GM21825 (cell line): ENCODE results near the gene DAPK1.
"Not testable (repeated sequence)": the region's sequence is repeated elsewhere in the genome, so short reads cannot be mapped to it uniquely, and the experiment has no call there.

ENCODE experiments used
- ATAC-seq: cut with Tn5 transposase; IDR thresholded peaks from one replicate; pipeline ENCODE4 v1.9.1; 2021; ENCODE audit warnings: mild to moderate bottlenecking, moderate library complexity; ENCODE audit not compliant: unreplicated experiment

DAPK1 gene

DNA sequence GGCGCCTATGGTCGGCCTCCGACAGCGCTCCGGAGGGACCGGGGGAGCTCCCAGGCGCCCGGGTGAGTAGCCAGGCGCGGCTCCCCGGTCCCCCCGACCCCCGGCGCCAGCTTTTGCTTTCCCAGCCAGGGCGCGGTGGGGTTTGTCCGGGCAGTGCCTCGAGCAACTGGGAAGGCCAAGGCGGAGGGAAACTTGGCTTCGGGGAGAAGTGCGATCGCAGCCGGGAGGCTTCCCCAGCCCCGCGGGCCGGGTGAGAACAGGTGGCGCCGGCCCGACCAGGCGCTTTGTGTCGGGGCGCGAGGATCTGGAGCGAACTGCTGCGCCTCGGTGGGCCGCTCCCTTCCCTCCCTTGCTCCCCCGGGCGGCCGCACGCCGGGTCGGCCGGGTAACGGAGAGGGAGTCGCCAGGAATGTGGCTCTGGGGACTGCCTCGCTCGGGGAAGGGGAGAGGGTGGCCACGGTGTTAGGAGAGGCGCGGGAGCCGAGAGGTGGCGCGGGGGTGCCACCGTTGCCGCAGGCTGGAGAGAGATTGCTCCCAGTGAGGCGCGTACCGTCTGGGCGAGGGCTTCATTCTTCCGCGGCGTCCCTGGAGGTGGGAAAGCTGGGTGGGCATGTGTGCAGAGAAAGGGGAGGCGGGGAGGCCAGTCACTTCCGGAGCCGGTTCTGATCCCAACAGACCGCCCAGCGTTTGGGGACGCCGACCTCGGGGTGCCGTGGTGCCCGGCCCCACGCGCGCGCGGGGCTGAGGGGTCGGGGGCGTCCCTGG is 561 bp downstream of the DAPK1 start:
- no peak for ATAC-seq

DNA sequence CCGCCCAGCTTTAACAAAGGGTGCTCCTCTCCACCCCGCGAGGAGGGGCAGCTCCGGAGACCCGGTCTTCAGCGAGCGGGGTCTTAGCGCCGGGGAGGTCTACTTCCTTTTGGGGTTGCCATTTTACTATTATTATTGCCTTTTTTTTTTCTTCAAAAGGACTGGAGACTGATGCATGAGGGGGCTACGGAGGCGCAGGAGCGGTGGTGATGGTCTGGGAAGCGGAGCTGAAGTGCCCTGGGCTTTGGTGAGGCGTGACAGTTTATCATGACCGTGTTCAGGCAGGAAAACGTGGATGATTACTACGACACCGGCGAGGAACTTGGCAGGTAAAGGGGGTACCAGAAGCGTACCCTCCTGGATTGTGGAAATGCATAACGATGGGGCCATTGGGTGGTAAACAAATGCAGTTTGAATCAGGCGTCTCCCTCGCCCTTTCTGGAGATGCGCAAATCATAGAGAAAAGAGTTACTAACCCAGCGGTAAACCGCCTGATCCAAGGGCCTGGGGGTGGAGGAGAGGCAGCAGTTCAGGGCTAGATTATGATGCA is 1.2 kb downstream of the DAPK1 start:
- ATAC-seq: no peak

DNA sequence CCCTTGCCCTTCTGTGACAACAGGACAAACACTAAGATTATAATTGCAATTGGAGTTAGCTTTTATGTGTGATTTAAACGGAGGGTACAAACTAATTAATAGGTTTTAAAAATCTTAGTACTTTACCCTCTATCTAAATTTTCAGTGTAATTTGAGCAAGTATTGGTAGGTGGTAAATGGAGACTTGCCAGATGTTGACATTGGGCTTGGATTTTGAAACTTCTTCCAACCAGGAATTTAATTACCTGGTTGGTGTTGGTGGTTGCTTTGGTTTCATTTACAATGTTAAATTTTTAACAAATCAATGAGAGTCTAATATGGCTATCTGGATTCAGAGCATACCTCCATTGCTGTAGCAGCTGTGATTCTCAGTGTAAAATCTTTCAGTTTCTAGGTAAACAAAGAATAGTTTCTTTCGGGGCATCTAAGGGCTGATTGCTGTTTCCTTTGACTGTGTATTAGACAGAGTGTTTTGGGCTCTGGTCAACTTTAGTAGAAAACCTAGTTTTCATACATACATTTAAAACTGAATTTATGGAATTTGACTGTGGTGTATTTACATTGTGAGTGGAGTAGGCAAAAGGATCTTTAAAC is 1.9 kb downstream of the DAPK1 start:
- peak; percentile 36 for ATAC-seq

DNA sequence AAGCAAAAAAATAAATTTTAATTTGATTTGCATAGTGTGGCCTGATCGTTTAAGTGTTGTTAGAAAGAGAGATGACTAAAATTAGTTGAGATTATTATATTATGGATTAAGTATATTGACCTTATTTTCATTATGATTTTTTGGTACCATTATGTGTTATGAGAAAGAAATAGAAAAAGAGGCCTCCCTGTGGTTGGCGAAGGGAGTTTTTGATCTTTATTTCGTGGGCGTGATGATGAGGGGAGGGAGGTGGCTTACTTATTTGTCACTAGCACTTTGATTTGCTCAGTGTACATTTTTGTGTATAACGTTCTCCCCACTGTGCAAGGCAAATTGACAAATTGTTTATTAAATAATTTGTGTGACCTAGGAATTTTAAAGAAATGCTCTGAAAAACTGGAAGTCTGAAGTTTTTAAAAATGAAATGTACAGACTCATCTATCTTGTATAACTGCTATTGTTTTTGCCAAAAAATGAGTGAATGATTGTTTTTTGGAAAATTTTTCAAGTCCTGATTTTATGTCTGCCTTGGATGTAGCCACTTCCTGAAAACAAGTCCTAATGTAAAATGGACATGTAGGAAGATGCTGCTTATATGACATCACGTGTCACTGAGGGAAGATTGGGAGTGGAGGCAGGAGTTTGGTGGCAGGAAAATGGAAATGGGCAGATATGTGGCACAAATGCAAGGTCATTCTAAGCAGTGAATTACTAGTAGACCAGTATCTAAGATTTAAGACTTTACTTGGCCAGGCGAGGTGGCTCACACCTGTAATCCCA is 3.0 kb downstream of the DAPK1 start:
- no peak for ATAC-seq

DNA sequence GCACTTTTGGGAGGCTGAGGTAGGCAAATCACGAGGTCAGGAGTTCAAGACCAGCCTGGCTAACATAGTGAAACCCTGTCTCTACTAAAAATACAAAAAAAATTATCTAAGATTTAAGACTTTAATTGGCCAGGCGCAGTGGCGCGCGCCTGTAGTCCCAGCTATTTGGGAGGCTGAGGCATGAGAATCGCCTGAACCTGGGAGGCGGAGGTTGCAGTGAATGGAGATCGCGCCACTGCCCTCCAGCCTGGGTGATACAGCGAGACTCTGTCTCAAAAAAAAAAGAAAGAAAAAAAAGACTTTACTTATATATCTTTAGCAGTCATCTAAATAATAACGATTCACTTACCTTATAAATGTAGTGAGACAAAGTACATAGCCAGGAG is 3.6 kb downstream of the DAPK1 start:
- ATAC-seq: not testable (repeated sequence)

DNA sequence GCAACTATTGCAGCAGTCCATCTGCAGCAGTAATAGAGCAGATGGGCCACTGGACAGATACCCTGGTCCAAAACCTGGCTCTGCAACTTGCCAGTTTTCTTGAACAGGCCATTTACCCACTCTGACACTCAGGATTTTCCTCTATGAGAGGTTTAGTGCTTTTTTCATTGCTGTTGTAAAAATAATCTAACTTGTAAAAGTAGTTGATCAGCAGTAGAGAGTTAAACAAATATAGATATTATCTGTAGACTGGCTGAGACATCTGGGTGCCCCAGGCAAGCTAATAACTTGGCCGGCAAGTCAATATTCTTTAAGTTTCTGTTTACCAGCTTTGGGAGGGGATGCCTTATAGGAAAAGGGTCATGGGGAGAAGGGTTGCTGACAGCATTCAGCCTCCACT is 4.1 kb downstream of the DAPK1 start:
- no peak for ATAC-seq

DNA sequence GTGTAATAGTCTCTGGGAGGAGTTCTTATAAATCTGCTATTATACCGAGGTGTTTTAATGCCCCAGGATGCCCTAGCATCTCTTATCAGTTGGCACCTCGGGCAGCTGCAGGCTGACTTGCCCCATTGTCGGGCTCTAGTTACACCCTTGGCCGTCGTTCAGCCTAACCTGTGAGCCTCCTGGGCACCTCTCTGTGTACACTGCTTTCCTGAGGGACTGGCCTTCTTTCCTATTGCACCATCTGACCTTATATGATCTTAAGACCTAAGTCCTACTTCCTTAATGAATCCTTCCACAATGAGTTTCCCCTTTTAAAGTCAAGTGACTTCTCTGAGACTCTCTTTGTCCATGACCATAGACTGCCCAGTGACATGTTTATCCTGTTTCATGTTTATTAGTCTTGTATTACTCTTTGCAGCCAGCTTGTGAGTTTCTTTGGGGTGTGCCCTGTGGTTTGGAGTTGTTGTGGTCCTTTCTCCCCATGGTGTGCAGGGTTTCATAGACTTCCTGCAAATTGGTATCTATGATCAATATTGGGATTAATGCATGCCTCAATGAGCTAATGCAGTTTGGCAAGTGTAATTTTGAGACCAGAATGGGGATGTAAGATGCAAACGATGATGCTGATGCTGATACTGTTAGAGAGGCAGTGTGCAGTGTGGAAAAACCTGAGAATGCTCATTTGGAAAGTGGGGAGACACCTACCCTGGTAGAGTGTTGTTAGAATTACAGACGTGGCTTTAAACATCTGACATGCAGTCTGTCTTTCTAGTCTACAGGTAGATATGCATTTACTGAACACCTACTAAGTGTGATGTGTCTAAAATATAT is 4.9 kb downstream of the DAPK1 start:
- ATAC-seq: no peak

DNA sequence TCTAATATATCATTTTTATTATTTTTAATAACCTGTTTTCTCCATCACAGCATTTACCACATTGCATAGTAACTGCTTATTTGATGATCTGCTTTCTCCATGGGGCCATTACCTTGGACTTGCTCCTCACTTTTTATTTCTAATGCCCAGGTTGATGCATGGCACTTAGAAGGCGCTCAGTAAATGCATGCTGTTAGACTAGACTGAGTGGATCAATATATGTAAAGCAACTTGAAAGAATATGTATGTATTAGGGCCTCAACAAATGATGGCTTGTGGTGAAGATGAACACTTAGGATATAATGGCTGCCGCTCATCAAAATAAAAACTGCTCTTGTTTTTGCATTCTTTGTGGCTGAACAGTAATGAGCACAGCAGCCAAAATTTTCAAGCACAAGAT is 5.8 kb downstream of the DAPK1 start:
- ATAC-seq: no peak

DNA sequence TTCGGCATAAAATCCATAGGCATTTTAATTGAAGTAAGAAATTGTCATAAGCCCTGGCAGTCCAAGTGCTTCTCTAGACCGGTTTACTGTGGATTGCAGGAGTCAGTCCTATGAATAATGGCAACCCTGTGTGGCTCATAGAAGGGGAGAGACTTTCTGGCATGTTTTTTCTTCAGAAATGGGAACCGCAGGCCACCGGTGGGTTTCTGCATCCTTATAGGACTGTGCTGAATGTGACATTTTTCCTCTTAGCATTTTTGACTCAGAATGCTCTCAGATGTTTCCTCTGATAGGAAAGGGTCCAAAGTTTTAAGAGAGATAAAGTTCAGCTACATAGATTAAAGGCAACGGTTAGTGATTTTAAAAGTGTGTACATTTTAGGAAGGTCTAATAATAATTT is 6.3 kb downstream of the DAPK1 start:
- no peak for ATAC-seq

DNA sequence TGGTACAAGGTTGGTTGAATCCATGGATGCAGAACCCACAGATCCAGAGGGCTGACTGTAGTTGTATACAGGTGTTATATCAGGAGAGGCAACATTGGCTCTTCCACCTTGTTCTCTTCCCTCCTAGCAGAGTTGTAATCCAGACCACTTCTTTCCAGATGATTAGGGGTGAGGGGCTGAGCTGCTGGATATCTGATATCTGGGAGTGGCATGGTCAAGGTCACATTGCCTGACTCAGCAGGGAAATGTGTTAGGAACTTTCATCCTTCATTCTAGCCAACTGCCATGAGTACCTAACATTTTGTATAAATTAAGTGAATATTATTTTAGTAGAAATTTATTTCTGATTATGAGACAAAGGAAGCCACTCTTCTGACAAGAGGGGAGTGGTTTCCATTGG is 7.3 kb downstream of the DAPK1 start:
- no peak for ATAC-seq

DNA sequence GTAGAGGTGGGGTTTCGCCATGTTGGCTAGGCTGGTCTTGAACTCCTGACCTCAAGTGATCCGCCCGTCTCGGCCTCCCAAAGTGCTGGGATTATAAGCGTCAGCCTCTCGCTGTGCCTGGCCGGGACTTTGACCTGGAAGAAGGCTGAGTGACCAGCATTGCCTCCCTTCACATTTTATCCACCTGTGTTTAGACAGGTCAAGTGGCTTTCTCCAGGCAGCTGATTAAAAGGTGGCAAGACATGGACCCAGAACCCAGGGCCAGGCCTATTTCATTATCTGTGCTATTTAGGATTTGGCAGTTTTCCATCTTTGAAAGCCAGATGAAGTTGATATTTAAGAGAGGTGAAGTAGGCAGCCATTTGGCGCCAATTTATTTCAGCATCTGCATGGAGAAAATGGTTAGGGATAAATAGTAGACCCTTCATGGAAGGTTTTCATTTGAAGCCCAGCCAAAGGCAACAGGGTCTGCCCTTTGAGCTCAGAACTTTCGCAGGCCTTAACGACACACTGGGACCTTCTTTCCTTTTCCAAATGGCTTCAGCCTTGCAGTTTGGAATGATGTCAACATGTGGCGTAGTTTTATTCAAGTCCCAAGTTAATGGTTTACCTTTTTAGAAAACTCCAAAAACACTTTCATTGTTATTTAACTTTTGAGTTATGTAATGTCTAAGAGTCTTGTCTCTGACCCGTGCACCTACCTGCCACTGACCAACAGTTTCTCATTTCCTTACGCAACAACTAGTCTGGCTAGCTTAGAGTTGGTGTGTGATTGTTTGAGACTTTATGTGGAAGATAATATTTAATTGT is 8.4 kb downstream of the DAPK1 start:
- no peak for ATAC-seq

DNA sequence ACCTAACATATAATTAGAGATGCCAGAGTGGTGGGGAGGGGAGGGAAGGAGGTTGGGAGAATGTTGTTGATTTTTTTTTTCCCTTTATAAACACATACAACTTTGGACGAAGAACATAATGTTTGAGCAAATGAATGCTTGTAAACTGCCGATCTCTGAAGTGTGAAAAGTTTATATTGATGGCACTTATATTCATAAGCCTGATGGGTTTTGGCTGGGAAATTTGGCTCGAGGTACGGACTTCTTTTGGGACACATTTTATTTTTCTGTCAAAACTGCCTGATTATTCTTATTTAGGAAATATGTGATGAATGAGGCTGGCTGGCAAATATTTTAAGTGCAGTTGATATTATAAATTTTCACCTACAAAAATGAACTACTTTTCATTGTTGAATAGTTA is 9.9 kb downstream of the DAPK1 start:
- no peak for ATAC-seq

DNA sequence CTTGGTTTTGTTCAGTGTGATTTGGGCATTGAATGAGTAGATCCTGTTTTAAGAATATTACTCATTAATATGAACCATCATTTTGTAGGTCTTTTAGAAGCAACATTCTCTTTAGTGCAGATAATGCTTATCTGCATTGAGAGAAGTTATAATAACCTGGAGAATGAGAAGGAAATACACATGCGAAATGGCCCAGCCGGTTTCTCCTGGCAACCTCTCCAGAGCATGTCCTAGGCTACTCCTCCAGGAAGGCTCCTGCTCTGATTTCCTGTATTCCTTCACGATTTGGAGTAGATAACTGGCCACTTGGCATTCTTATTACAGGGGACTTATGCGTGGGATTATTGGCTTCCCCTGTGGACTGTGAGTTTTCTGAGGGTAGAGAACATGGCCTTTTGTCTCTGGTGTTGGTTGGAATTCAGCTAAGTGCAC is 12.6 kb downstream of the DAPK1 start:
- ATAC-seq: no peak

DNA sequence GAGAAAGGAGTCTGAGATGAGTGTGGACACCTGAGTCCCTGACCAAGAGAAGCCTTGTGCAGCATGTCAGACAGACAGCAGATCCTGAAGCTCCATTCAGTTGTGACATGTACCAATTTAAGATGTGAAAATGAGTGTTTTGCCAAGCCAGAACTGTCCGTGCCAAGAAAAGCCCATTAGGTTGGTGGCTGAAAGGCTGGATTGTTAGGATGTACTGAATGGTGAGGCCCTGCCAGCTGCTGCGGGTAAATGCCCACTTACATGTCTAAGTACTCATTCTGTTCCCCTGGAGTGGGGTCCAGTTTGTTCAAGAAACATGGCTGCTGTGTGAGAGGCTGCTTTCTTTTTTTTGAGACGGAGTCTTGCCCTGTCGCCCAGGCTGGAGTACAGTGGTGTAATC is 14.6 kb downstream of the DAPK1 start:
- no peak for ATAC-seq

DNA sequence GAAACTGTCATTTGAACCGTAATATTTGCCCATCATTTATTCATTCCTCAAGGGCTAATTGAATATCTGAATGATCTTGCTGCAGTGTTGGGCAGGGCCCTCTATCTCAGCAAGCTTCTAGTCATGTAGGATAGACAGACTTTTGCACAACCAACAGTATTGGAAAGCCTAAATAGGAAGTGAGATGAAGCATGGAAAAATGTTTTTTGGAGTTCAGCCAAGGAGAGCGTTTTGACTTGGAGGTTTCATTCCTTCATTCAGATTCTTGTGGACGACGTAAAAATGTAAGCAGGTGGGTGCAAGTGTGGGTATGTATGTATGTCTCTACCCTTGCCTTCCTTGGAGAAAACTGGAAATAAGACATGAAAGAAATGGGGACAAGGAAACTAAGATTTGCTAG is 15.5 kb downstream of the DAPK1 start:
- ATAC-seq: no peak

DNA sequence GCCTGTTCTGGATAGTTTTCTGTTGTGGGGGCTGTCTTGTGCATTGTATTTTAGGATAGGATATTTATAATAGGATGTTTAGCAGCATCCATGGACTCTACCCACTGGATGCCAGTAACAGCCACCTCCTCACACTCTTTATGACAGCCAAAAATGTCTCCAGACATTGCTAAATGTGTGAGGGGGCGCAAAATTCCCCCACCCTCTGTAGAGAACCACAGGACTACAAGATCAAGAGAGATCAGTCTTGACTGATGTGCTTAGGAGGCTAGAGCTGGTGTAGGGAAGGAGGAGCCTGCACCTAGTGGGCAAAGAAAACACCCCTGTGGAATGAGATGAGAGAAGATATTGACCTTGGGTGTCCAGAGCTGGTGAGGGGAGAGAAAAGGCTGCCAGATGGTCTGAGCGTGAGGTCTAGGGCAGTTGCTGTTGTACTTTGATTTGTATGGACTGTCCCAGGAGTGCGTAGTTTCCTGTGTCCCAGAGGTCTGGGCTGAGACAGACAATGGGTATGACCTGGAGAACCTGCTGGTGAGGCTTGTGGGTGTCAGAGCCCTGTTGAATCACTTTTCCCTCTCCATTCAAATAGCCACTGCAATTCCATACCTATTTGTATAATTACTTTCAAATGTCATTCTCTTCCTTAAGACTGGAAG is 16.3 kb downstream of the DAPK1 start:
- ATAC-seq: no peak

DNA sequence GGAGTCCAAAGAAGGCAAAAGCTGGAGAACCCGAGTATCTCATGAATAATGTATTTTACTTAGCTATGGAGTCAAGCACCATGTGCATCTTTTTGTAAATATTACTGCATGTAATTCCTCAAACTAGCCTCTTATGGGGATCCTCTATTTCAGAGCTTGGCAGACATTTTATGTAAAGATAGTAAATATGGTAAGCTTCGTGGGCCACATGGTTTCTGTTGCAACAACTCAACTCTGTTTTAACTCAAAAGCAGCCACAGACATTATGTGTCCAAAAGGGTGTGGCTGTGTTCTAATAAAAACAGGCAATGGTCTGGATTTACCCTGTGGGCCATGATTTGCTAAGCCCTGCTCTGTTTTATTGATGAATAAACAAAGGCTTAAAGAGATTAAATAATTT is 17.3 kb downstream of the DAPK1 start:
- no peak for ATAC-seq

DNA sequence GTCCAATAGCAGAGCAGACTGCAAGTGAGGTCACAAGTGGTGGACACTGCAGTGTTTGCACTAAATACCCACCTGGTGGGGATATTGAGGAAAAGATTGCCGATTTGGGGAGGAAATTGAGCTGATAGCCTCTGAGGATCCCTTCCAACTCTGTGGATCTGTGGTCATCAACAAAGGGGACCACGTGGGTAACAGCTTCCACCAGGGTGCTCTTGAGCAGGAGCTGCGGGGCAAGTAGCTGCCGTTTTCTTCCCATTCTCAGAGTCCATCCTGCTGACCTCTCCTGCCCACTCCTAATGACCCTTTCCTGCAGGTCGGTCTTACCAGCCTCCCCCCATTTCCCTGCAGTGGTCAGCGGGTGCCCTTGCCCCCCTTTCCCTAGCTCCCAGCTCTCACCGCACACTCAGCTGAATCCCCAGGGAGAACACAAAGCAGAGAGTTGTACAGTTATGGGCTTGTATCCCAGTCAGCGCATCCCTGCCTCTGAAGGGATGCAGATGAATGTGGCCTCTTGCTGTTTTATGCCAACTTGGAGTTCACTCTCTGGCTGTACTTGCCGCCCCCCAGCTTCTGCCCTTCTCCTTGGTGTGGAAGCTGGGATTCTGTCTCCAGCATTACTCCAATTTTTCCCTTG is 18.0 kb downstream of the DAPK1 start:
- no peak for ATAC-seq
